Activated T-cell treated with anti-CD3 and anti-CD28 coated beads for 4 hours (primary cell): ENCODE measurements around the gene DOK4.
A peak's percentile ranks its signal among the peaks of the same experiment; 100 is the strongest.

Source experiments
- DNase-seq: peaks from one replicate; pipeline ENCODE4 v3.0.0-alpha.2; 2020

Gene DOK4

GRCh38 chr16:57485916-57486857 lies at the start of gene DOK4:
TSS of gene DOK4 (minus strand) at chr16:57486493. CDS start at chr16:57479507, 6,986 bp downstream.
- DNase-seq, result peak; percentile 71

DNA sequence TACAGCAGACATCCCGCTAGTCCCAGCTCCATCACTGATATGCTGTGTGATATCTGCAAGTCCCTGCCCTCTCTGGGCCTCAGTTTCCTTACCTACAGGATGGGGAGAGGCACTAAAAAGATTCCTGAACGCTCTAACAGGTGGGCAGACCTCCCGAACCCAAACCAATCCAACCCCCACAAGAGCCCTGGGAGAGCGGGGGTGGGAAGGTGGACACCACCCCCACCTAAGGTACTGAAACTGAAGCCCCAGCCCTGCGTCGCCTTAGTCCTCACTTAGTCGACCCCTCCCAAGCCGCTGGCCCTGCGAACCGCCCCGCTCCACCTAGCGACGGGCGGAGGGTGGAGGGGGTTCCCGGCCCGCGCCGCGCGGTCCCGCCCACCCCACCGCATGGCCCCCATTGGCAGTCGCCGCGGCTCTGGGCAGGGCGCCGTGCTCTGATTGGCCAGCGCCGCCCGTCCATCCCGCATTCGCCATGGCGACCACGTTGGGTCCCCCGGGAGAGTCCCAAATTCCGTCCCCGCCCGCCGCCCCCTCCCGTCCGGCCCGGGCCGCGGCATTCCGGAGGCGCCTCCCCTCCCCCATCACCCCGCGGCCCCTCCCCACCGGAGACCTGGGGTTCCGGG lies 49.5 kb upstream of the DOK4 start:
- peak; percentile 86 for DNase-seq

GRCh38 chr16:57534881-57535658 lies 48.8 kb upstream of the DOK4 start:
- DNase-seq, result no peak

DNA sequence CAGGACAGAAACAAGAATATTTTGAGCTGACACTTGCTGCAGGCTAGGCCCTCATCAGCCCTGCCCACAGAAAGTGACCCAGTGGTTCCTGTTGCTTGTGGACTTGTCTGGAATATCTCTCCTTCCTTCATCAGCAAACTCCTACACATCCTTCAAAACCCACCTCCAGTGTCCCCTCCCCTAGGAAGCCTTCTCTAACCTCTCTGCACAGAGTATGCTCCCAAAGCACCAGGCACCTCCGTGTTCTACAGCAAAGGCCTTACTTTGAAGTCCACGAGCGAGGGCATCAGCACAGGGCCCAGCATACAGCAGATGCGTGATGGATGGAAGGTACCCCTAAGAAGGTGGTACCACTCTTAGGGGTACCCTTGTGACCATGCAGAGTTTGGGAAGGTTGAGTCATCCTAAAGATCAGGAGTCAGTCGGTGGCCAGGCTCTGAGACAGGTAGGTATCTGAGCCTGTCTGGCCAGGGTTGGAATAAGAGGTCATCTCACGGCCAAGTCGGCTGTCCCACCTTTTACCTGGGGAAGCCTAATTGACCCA lies 48.1 kb upstream of the DOK4 start:
- DNase-seq, result no peak

DNA sequence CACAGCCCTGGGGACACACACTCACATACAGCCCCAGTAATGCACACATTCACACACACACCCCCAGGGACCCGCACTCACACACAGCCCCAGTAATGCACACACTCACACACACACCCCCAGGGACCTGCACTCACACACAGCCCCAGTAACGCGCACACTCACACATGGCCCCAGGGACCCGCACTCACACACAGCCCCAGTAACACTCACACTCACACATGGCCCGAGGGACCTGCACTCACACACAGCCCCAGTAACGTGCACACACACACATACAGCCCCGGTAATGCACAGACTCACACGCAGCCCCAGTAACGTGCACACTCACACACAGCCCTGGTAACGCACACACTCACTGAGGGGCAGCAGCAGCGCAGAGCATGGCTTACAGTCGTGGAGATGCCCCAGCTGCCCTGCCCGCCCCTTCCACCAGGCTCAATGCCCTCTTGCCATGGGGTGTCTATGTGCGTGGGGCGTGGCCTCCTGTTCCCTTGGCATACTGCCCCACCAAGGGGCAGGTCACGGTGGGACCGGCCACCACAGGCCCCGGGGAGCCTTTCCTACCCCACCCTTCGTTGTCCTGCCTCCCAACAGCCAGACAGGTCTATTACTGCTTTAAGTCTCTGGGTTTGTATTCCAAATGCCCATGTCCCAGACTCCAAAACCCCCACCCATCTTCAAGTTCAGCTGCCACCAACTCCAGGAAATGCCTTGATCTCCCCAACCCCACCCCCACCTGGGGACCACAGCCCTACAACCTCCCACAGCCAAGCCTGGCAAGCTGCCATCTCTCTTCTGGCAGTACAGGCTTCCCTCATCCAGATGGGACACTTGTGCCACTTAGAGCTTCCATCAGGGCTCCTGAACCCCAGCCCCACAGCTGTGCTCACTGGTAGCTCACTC lies 47.4 kb upstream of the DOK4 start:
- DNase-seq, result no peak

DNA sequence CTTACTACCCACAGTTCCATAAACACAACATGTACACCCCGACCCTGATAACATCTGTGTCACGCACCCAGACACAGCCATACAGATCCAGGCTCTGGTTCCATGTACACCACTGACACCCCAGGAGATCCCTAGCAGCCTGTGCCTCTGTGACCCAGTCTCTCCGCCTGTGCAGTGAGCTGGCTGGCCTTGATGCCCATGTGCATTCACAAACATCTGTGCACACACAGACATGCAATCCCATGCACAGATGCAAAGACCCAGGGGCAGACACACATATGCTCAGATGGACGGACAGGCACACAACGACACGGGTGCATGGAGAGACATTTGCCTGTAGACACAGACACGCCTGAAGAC lies 46.0 kb upstream of the DOK4 start:
- DNase-seq, result no peak

GRCh38 chr16:57531635-57532265 lies 45.5 kb upstream of the DOK4 start:
- DNase-seq, result no peak

GRCh38 chr16:57531253-57531575 lies 44.9 kb upstream of the DOK4 start:
- no peak for DNase-seq

- DNase-seq, result no peak
These were observed 44.4 kb upstream of the DOK4 start for GRCh38 chr16:57530522-57531252.

- DNase-seq, result peak; percentile 67
These were observed 43.8 kb upstream of the DOK4 start for GRCh38 chr16:57530104-57530521.

DNA sequence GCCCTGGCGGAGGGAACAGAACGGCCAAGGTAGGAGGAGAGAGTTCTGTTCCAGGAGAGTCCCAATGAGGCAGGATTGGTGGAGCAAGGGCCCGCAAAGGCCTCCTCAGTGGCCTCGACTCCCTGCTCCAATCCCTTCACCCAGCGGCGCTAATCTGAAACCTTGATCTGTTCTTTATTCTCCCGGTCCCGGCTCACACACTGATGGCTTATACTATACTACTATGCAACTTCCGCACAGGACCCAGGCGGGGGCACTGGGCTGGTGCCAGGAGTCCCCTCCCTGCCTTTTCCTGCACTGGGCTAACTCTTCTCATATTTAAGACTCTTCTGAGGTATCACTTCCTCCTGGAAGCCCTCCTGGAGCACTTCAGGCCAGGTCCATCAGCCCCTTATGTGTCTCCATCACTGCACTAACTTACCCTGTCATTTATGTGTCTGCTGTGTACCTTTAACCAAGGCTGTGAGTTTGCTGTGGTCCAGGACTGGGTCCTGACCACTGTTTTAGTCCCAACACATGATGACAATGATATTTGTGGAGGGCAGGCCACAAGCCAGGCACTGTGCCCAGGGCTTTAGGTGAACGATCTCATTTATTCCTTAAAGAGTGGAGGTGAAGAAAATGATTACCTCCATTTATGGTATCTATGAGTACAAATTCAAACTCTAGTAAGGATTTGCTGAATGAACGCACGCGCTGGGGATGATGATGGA lies 43.3 kb upstream of the DOK4 start:
- DNase-seq, result no peak

GRCh38 chr16:57528499-57529390 lies 42.5 kb upstream of the DOK4 start:
- DNase-seq, result no peak

GRCh38 chr16:57527610-57528360 lies 41.5 kb upstream of the DOK4 start:
- DNase-seq, result no peak

- no peak for DNase-seq
These were observed 40.7 kb upstream of the DOK4 start for GRCh38 chr16:57527027-57527426.

- DNase-seq, result no peak
These were observed 40.2 kb upstream of the DOK4 start for GRCh38 chr16:57526498-57526897.

GRCh38 chr16:57525761-57526160 lies 39.5 kb upstream of the DOK4 start:
- DNase-seq, result no peak

DNA sequence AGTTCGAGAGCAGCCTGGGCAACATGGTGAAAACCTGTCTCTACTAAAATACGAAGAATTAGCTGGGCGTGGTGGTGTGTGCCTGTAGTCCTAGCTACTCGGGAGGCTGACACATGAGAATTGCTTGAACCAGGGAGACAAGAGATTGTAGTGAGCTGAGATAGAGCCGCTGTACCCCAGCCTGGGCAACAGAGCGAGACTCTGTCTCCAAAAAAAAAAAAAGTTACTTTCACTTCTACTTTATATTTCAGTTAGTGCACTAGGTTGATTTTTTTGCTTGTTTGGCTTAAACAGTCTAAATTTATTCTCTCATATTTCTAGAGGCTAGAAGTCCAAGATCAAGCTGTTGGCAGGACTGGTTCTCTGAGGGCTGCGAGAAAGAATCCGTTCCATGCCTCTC lies 36.7 kb upstream of the DOK4 start:
- DNase-seq, result no peak

- peak; percentile 78 for DNase-seq
These were observed 33.6 kb upstream of the DOK4 start for GRCh38 chr16:57519796-57520360.
